ENCODE results near the gene TRIM32. TPM values are rescaled to one million over a fixed set of nuclear protein-coding genes. Genes with fewer than 3 reads are reported as not detected.

TRIM32 gene
- 23.2 TPM for total RNA-seq (2021; ENCODE audit: unreplicated experiment)
- 11.0 and 12.9 TPM in 2 replicates for polyA plus RNA-seq (2012)
- percentile 87 among the genes with signal in this experiment for Bru-seq, nascent RNA
- percentile 74 among the genes with signal in this experiment for BruChase-seq, experiment 1, labeled RNA remaining after a 6-hour chase
- percentile 91 among the genes with signal in this experiment for BruChase-seq, experiment 2, labeled RNA remaining after a 2-hour chase
- long read RNA-seq, transcript TRIM32-201 (2 exons, 3,688 nt) = major isoform, 13 of 32 reads
- long read RNA-seq, transcript TRIM32-203 (2 exons, 3,717 nt) = major isoform, 13 of 32 reads
- long read RNA-seq, partial matches to known transcripts = 0 of 32 reads
- long read RNA-seq, other reads (novel, unspliced or antisense) = 5 of 32 reads

- H3K4me3 ChIP-seq (replicated peaks in 1 of 2; ENCODE audit: low read depth in 1 of 2, low read length in 2 of 2) = peak within 1 kb of the TSS; percentile 76 to 77
Observed at GRCh38 chr9:116687074-116687753, at the start of gene TRIM32. TSS of gene TRIM32 (plus strand) at chr9:116687305. CDS start at chr9:116697743, 10,438 bp downstream.

GRCh38 chr9:116639251-116639741 lies 47.8 kb upstream of the TRIM32 start:
- no peak overlapping the region for H3K4me2 ChIP-seq (ENCODE audit: low read length)
- H3K79me2 ChIP-seq (ENCODE audit: insufficient read depth, low read length) = no peaks in the 10 kb centered on the region
- intact Hi-C loops (cut with micrococcal nuclease) = no loop called here
- ChIA-PET RAD21 (ENCODE audit: low non-redundant PET in 1 of 2, low total read pairs in 2 of 2, uncharacterized antibody in 2 of 2, unreplicated experiment in 2 of 2) (no interaction called here), CTCF (no interaction called here), POLR2A (no interaction called here)
- no peak overlapping the region for H3K27ac ChIP-seq (ENCODE audit: low read depth, low read length)
- no peaks in the 10 kb centered on the region for H3K4me1 ChIP-seq (ENCODE audit: control insufficient read depth in 1 of 2, insufficient read depth in 2 of 2, low read length in 2 of 2)
- no peaks in the 10 kb centered on the region for H3K27me3 ChIP-seq (ENCODE audit: insufficient read depth, low read length)
- no peak overlapping the region for H3K4me3 ChIP-seq (replicated peaks in 1 of 2; ENCODE audit: low read depth in 1 of 2, low read length in 2 of 2)
- no peak for TF ChIP-seq ELF1 (IDR thresholded peaks at IDR 0.05; ENCODE audit: borderline replicate concordance, low read depth)
- no peak for TF ChIP-seq TCF7L2 (IDR thresholded peaks at IDR 0.05; ENCODE audit: borderline replicate concordance, extremely low read depth, insufficient read depth, insufficient read length)
- TF ChIP-seq ZBTB33 (IDR thresholded peaks at IDR 0.05; ENCODE audit: extremely low read depth, insufficient replicate concordance, low read length) = no peak
- no peak for TF ChIP-seq POLR2A (IDR thresholded peaks at IDR 0.05; ENCODE audit: borderline replicate concordance, extremely low read depth, insufficient read depth, insufficient read length)
- no peak for TF ChIP-seq EZH2phosphoT487 (IDR thresholded peaks at IDR 0.05; ENCODE audit: borderline replicate concordance)
- TF ChIP-seq ZNF274 (IDR thresholded peaks at IDR 0.05; ENCODE audit: low read depth, low read length) = no peak
- no peak overlapping the region for H2AFZ ChIP-seq (ENCODE audit: low read depth, low read length, poor library complexity, severe bottlenecking)
- H3K36me3 ChIP-seq (ENCODE audit: control insufficient read depth in 1 of 2, insufficient read depth in 2 of 2, low read length in 2 of 2) = no peaks in the 10 kb centered on the region
- H3K9me3 ChIP-seq (ENCODE audit: control insufficient read depth in 1 of 2, insufficient read depth in 1 of 2, low read depth in 1 of 2, low read length in 2 of 2) = no peaks in the 10 kb centered on the region
- no peaks in the 10 kb centered on the region for H3K9me2 ChIP-seq (ENCODE audit: insufficient read depth)
- no TSS peak for BruUV-seq (replicated peaks)
- DNase-seq (ENCODE audit: low read depth, low spot score) (no peak), ATAC-seq (no peak)
- no peaks in the 10 kb centered on the region for H4K20me1 ChIP-seq (ENCODE audit: insufficient read depth)
- H3K9ac ChIP-seq (ENCODE audit: low read length) = no peak overlapping the region

More at GRCh38 chr9:116687074-116687753, at the start of gene TRIM32:
- H3K4me2 ChIP-seq (ENCODE audit: low read length) = peak within 1 kb of the TSS; percentile 97
- peak within 1 kb of the TSS; percentile 65 for H2AFZ ChIP-seq (ENCODE audit: low read depth, low read length, poor library complexity, severe bottlenecking)
- H4K20me1 ChIP-seq (ENCODE audit: insufficient read depth) = 0 out of 2 replicates have a peak, but pooled peaks cover 4% of the 10 kb centered on the region
- peaks cover 0 to 20% of the 10 kb centered on the region in 2 experiments; a peak in 2 of 4 replicates for H3K4me1 ChIP-seq (ENCODE audit: control insufficient read depth in 1 of 2, insufficient read depth in 2 of 2, low read length in 2 of 2)
- H3K79me2 ChIP-seq (ENCODE audit: insufficient read depth, low read length) = peaks cover 48% of the 10 kb centered on the region
- no peaks in the 10 kb centered on the region for H3K27me3 ChIP-seq (ENCODE audit: insufficient read depth, low read length)
- no peaks in the 10 kb centered on the region for H3K36me3 ChIP-seq (ENCODE audit: control insufficient read depth in 1 of 2, insufficient read depth in 2 of 2, low read length in 2 of 2)
- H3K9me3 ChIP-seq (ENCODE audit: control insufficient read depth in 1 of 2, insufficient read depth in 1 of 2, low read depth in 1 of 2, low read length in 2 of 2) = no peaks in the 10 kb centered on the region
- ATAC-seq (peak; percentile 98), DNase-seq (ENCODE audit: low read depth, low spot score) (peak; percentile 51)
- H3K9me2 ChIP-seq (ENCODE audit: insufficient read depth) = no peaks in the 10 kb centered on the region
- CTCF ChIA-PET = interaction anchor here (0.5 to 0.7 kb wide), 2 partner anchors 138 to 178 kb away, joined by 3 to 5 read pairs; no protein-coding TSS in a partner anchor
- POLR2A ChIA-PET = interaction anchor here (0.7 to 0.8 kb wide), 2 partner anchors 13 to 1907 kb away, joined by 3 read pairs; no protein-coding TSS in a partner anchor
- intact Hi-C loops (cut with micrococcal nuclease) = no loop called here
- peak within 1 kb of the TSS; percentile 27 for H3K27ac ChIP-seq (ENCODE audit: low read depth, low read length)
- H3K9ac ChIP-seq (ENCODE audit: low read length) = peak within 1 kb of the TSS; percentile 77
- TF ChIP-seq FOSL1 (IDR thresholded peaks at IDR 0.05; ENCODE audit: low read depth) = no peak
- TF ChIP-seq SRF (IDR thresholded peaks at IDR 0.05; ENCODE audit: low read depth) = no peak
- peak; percentile 87 for TF ChIP-seq POLR2AphosphoS5 (IDR thresholded peaks at IDR 0.05; ENCODE audit: low read depth, low read length)
- peak; percentile 86 for TF ChIP-seq POLR2A (IDR thresholded peaks at IDR 0.05; ENCODE audit: borderline replicate concordance, extremely low read depth, insufficient read depth, insufficient read length)
- peak; percentile 74 for TF ChIP-seq SP1 (IDR thresholded peaks at IDR 0.05; ENCODE audit: low read depth)
- peak; percentile 80 for TF ChIP-seq MAX (IDR thresholded peaks at IDR 0.05)
- RAD21 ChIA-PET (ENCODE audit: low non-redundant PET in 1 of 2, low total read pairs in 2 of 2, uncharacterized antibody in 2 of 2, unreplicated experiment in 2 of 2) = no interaction called here
- no TSS peak for BruUV-seq (replicated peaks)
